ENCODE measurements around the gene PHIP.

DNA sequence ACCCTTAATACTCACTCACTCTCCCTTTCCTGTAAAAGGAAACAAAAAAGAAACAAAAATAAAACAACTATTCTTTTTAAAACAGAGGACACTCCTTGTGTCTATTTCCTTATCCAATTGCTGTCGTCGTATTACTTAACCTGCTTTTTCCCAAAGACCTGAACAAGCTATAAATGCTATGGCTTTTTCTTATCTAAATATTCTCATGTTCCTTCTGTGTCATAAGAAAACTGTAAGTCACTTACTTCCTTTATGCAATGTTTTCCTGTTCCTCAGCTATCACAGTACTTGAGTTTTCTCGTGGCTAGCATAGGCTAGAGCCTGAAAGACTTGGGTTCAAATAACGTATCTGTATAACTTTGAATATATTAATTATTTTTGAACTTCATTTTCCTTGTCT lies 111.5 kb downstream of the PHIP start:
- no peak for TF ChIP-seq CTCF (IDR thresholded peaks at IDR 0.05)
- no peak for TF ChIP-seq EZH2phosphoT487 (IDR thresholded peaks at IDR 0.05)
